Measurements from ENCODE around the gene SPPL2B. TPM values are rescaled to one million over a fixed set of nuclear protein-coding genes. Genes with fewer than 3 reads are reported as not detected.

SPPL2B gene
- total and polyA plus RNA-seq, 2 experiments from 2014 or later = 23.5 to 51.0 TPM

- Histone ChIP-seq H3K27ac (ENCODE audit: low read depth) (no peak overlapping the region), H3K79me2 (replicated peaks; ENCODE audit: insufficient read depth) (no peaks in the 10 kb centered on the region), H4K20me1 (replicated peaks; ENCODE audit: insufficient read depth) (no peaks in the 10 kb centered on the region), H3F3A (replicated peaks; ENCODE audit: low read depth) (peaks cover 4% of the 10 kb centered on the region; the same call in 1 of the 2 replicates), H2AFZ (no peak overlapping the region), H3K36me3 (ENCODE audit: insufficient read depth) (no peaks in the 10 kb centered on the region), H3K9me2 (ENCODE audit: insufficient read depth) (no peaks in the 10 kb centered on the region), H3K4me3 (no peak overlapping the region), H3K27me3 (ENCODE audit: insufficient read depth) (no peaks in the 10 kb centered on the region), H3K4me2 (no peak overlapping the region), H3K4me1 (ENCODE audit: insufficient read depth) (no peaks in the 10 kb centered on the region; the same call in 1 of the 2 replicates)
- no peak overlapping the region for H3K27ac Mint-ChIP-seq
- no peak for ATAC-seq
- no peak overlapping the region for H3K4me3 Mint-ChIP-seq
- H3K36me3 Mint-ChIP-seq (ENCODE audit: low read depth) = no peaks in the 10 kb centered on the region
- peaks cover 11% of the 10 kb centered on the region for H3K27me3 Mint-ChIP-seq (ENCODE audit: insufficient read depth, low read depth, poor library complexity)
- no peak for DNase-seq (ENCODE audit: low spot score)
- peaks cover 5% of the 10 kb centered on the region for H3K4me1 Mint-ChIP-seq
- TF ChIP-seq REST (IDR thresholded peaks at IDR 0.05; ENCODE audit: unreplicated experiment) (no peak), CTCF (conservative IDR thresholded peaks at IDR 0.05; ENCODE audit: low read depth in 2 of 2) (no peak), JUNB (IDR thresholded peaks at IDR 0.05; ENCODE audit: unreplicated experiment) (no peak), EZH2 (IDR thresholded peaks at IDR 0.05; ENCODE audit: low read depth, unreplicated experiment) (no peak), ETS1 (IDR thresholded peaks at IDR 0.05) (no peak), EZH2phosphoT487 (IDR thresholded peaks at IDR 0.05; ENCODE audit: unreplicated experiment) (no peak), ZNF462 (CRISPR knock-in tag; IDR thresholded peaks at IDR 0.05) (no peak)
- H3K9me3 Mint-ChIP-seq = no peaks in the 10 kb centered on the region; the same call in 2 of the 3 replicates
Measured at GRCh38 chr19:2362046-2362969, 33.8 kb downstream of the SPPL2B start.
